HEK293 (cell line): ENCODE results near the gene ETV7.

Source experiments
- CTCF ChIA-PET: fragments of 350-600 bp; formaldehyde crosslinking; extraction: SDS; loops from one replicate; lab custom pipeline; 2021; ENCODE audit warnings: antibody characterized with exemption; lab: Yijun Ruan, JAX
- POLR2A ChIA-PET: fragments of 300-600 bp; formaldehyde crosslinking; extraction: SDS; loops from one replicate; lab custom pipeline; 2020; ENCODE audit warnings: antibody characterized with exemption, inconsistent platforms; lab: Yijun Ruan, JAX
- H3K27ac ChIP-seq: fragments of 200-500 bp; sonication (Bioruptor generic); 2 replicates; pipeline ENCODE4 v1.5.1; 2014; ENCODE audit warnings: low read depth, low read length, control low read depth, inconsistent platforms; ENCODE audit errors: extremely low read depth
- H3K36me3 ChIP-seq, 2 experiments: fragments of 200-500 bp in 1 of 2; sonication (Bioruptor generic) in 1 of 2; 1 replicate in 1 of 2; 2 replicates in 1 of 2; pipeline ENCODE4 v1.5.1; 2014 to 2017; ENCODE audit warnings: inconsistent platforms in 2 of 2, low read length in 2 of 2; ENCODE audit not compliant: control insufficient read depth in 2 of 2, insufficient read depth in 1 of 2
- H3K4me1 ChIP-seq: fragments of 200-500 bp; sonication (Bioruptor generic); 2 replicates; pipeline ENCODE4 v1.5.1; 2014; ENCODE audit warnings: mild to moderate bottlenecking, low read length, inconsistent platforms; ENCODE audit not compliant: control insufficient read depth, insufficient read depth
- H3K4me3 ChIP-seq: 2 replicates; pipeline ENCODE4 v1.5.1; 2011; ENCODE audit warnings: low read depth, mild to moderate bottlenecking, control low read depth, low read length, moderate library complexity
- H3K9me3 ChIP-seq: fragments of 200-500 bp; sonication (Bioruptor generic); 2 replicates; pipeline ENCODE4 v1.5.1; 2014; ENCODE audit warnings: low read depth, low read length, inconsistent platforms; ENCODE audit not compliant: control insufficient read depth, insufficient read depth
- BCL11A ChIP-seq: fragments of 450-650 bp; formaldehyde crosslinking; IDR thresholded peaks from 2 replicates; pipeline ENCODE4 v1.5.1; 2016; ENCODE audit warnings: low read depth, missing biosample characterization, missing genetic modification characterization
- GLIS1 ChIP-seq: fragments of 450-650 bp; formaldehyde crosslinking; IDR thresholded peaks from 2 replicates; pipeline ENCODE4 v1.5.1; 2016; ENCODE audit warnings: missing biosample characterization, missing genetic modification characterization
- HIC1 ChIP-seq: fragments of 450-650 bp; formaldehyde crosslinking; IDR thresholded peaks from 2 replicates; pipeline ENCODE4 v1.5.1; 2016; ENCODE audit warnings: missing biosample characterization, missing genetic modification characterization
- MZF1 ChIP-seq: fragments of 450-650 bp; formaldehyde crosslinking; IDR thresholded peaks from 2 replicates; pipeline ENCODE4 v1.5.1; 2017; ENCODE audit warnings: missing biosample characterization, missing genetic modification characterization, borderline replicate concordance
- PATZ1 ChIP-seq: fragments of 450-650 bp; formaldehyde crosslinking; IDR thresholded peaks from 2 replicates; pipeline ENCODE4 v1.5.1; 2016; ENCODE audit warnings: missing biosample characterization, missing genetic modification characterization
- SCRT2 ChIP-seq: fragments of 450-650 bp; formaldehyde crosslinking; IDR thresholded peaks from 2 replicates; pipeline ENCODE4 v1.5.1; 2016; ENCODE audit warnings: missing biosample characterization, missing genetic modification characterization
- ZBTB17 ChIP-seq: fragments of 450-650 bp; formaldehyde crosslinking; IDR thresholded peaks from 2 replicates; pipeline ENCODE4 v1.5.1; 2016; ENCODE audit warnings: missing biosample characterization, missing genetic modification characterization
- ZNF10 ChIP-seq: fragments of 450-650 bp; formaldehyde crosslinking; IDR thresholded peaks from 2 replicates; pipeline ENCODE4 v1.5.1; 2017; ENCODE audit warnings: missing biosample characterization, missing genetic modification characterization
- ZNF133 ChIP-seq: fragments of 450-650 bp; formaldehyde crosslinking; IDR thresholded peaks from 2 replicates; pipeline ENCODE4 v1.5.1; 2016; ENCODE audit warnings: missing biosample characterization, missing genetic modification characterization
- ZNF157 ChIP-seq: fragments of 450-650 bp; formaldehyde crosslinking; IDR thresholded peaks from 2 replicates; pipeline ENCODE4 v1.5.1; 2016; ENCODE audit warnings: missing biosample characterization, missing genetic modification characterization
- ZNF174 ChIP-seq: fragments of 450-650 bp; formaldehyde crosslinking; IDR thresholded peaks from 2 replicates; pipeline ENCODE4 v1.5.0; 2017; ENCODE audit warnings: missing biosample characterization, mild to moderate bottlenecking, missing genetic modification characterization
- ZNF37A ChIP-seq: fragments of 450-650 bp; IDR thresholded peaks from 2 replicates; pipeline ENCODE4 v1.5.1; 2018; ENCODE audit warnings: missing biosample characterization, missing genetic modification characterization
- ZNF394 ChIP-seq: fragments of 450-650 bp; formaldehyde crosslinking; IDR thresholded peaks from 2 replicates; pipeline ENCODE4 v1.5.1; 2016; ENCODE audit warnings: missing biosample characterization, missing genetic modification characterization, mild to moderate bottlenecking, moderate library complexity, borderline replicate concordance
- ZNF501 ChIP-seq: fragments of 450-650 bp; formaldehyde crosslinking; IDR thresholded peaks from 2 replicates; pipeline ENCODE4 v1.5.1; 2016; ENCODE audit warnings: missing biosample characterization, missing genetic modification characterization
- ZNF518A ChIP-seq: fragments of 450-650 bp; formaldehyde crosslinking; conservative IDR thresholded peaks from 2 replicates; pipeline ENCODE4 v1.5.1; 2016; ENCODE audit warnings: low read depth, missing biosample characterization, missing genetic modification characterization
- ZNF530 ChIP-seq: fragments of 450-650 bp; formaldehyde crosslinking; IDR thresholded peaks from 2 replicates; pipeline ENCODE4 v1.5.1; 2016; ENCODE audit warnings: low read depth, missing biosample characterization, missing genetic modification characterization
- ZNF701 ChIP-seq: fragments of 450-650 bp; formaldehyde crosslinking; IDR thresholded peaks from 2 replicates; pipeline ENCODE4 v1.5.1; 2016; ENCODE audit warnings: missing biosample characterization, missing genetic modification characterization
- ZNF76 ChIP-seq: fragments of 450-650 bp; formaldehyde crosslinking; IDR thresholded peaks from 2 replicates; pipeline ENCODE4; 2016; ENCODE audit warnings: low read depth, missing biosample characterization, missing genetic modification characterization, borderline replicate concordance
- ZNF768 ChIP-seq: fragments of 450-650 bp; formaldehyde crosslinking; IDR thresholded peaks from 2 replicates; pipeline ENCODE4 v1.5.1; 2018; ENCODE audit warnings: missing biosample characterization, mild to moderate bottlenecking, missing genetic modification characterization

The ETV7 gene

DNA sequence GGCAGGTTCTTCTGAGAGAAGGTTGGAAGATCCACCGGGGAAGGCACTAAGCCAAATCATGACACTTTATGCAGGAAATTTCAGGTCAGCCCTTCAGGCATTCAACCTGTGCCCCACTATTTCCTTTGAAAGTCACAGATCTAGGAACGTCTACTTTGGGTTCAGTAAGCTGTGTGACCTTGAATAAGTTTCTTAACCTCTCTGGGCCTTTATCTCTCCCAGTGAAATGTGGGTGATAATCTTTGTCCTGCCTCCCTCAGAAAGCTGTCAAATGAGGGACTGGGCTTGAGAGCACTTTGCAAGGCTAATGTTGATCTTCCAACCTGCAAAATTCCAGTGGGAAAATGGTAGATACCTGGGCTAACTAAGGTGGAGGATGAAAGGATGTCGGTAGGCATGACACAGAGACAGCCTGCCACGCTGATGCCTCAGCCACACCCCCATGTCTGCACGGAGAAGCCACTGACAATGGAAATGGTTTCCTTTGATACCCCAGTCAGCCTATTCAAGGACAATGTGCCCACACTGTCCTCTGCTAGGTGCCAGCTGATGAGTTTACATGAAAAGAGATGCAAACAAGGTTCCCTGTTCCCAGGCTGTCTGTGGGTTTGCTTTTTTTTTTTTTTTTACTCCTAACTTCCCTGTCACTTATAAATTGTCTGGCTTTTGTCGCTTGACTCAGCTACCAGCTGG is 60.1 kb downstream of the ETV7 start:
- CTCF ChIA-PET: interaction anchor here (0.9 to 6.3 kb wide), 3 partner anchors 14 to 32 kb away, joined by 3 to 40 read pairs (median 3); no protein-coding TSS in a partner anchor

DNA sequence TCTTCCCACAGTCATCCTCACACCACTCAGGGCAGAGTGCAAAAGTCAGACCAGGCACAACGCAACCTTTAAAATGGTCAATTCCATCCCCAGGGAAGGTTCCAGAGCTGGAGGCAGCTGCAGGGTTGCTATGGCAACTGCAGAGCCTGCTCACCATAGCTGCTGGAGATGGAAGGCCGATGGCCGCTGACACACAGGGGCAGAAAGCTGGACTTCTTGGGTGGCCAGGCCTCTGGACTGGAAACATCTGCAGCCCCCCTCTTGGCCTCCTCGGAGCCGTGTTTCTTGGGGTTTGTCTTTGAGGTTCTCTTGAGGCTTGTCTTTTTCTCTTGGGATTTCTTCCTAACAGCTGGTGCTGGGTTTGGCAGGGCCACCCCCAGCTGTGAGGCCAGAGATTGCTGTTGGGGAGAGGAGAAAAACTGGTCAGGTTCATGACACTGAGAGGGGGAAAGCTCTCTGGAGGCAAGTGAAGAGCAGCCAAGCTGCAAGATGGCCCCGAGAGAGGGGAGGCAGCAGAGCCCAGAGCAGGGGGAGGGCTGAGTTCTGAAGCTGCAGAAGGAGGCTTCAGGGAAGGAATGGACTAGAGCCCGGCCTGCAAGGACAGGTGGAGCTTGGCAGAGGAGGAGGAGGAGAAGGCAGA is 61.0 kb downstream of the ETV7 start:
- H3K36me3 ChIP-seq: no peaks in the 10 kb centered on the region
- no peak overlapping the region for H3K27ac ChIP-seq
- POLR2A ChIA-PET: interaction anchor here (0.5 kb wide), 1 partner anchor 166 kb away, joined by 6 read pairs; no protein-coding TSS in a partner anchor
- H3K4me1 ChIP-seq: no peaks in the 10 kb centered on the region
- H3K4me3 ChIP-seq: no peak overlapping the region
- CTCF ChIA-PET: interaction anchor here (0.6 to 6.3 kb wide), 5 partner anchors 15 to 775 kb away, joined by 3 to 40 read pairs (median 4); no protein-coding TSS in a partner anchor
- no peaks in the 10 kb centered on the region for H3K9me3 ChIP-seq
- TF ChIP-seq ZNF37A (tag by site-specific recombination): no peak
- no peak for TF ChIP-seq ZNF76 (tag by site-specific recombination)
- no peak for TF ChIP-seq PATZ1 (tag by site-specific recombination)
- peak; percentile 49; the same call in 1 of the 2 replicates for TF ChIP-seq GLIS1 (tag by site-specific recombination)
- no peak for TF ChIP-seq ZNF394 (tag by site-specific recombination)
- no peak for TF ChIP-seq ZNF10 (tag by site-specific recombination)
- TF ChIP-seq ZBTB17 (tag by site-specific recombination): peak; percentile 45; the same call in 1 of the 2 replicates
- TF ChIP-seq ZNF701 (tag by site-specific recombination): no peak
- TF ChIP-seq SCRT2 (tag by site-specific recombination): no peak

More for the DNA sequence above, 60.1 kb downstream of the ETV7 start:
- POLR2A ChIA-PET: interaction anchor here (0.7 kb wide), 1 partner anchor 43 kb away, joined by 3 read pairs; no protein-coding TSS in a partner anchor
- TF ChIP-seq MZF1 (no peak), HIC1 (tag by site-specific recombination) (no peak), ZNF768 (tag by site-specific recombination) (peak; percentile 89)
- TF ChIP-seq, all 188 proteins: peak for 1
- no peaks in the 10 kb centered on the region for H3K9me3 ChIP-seq
- no peaks in the 10 kb centered on the region for H3K4me1 ChIP-seq
- no peak overlapping the region for H3K27ac ChIP-seq
- H3K4me3 ChIP-seq: no peak overlapping the region
- H3K36me3 ChIP-seq: no peaks in the 10 kb centered on the region

- ChIA-PET CTCF (interaction anchor here (0.6 to 6.3 kb wide), 2 partner anchors 16 to 22 kb away, joined by 3 to 40 read pairs; no protein-coding TSS in a partner anchor), POLR2A (interaction anchor here (0.5 kb wide), 1 partner anchor 37 kb away, joined by 5 read pairs; no protein-coding TSS in a partner anchor)
- Histone ChIP-seq H3K27ac (no peak overlapping the region), H3K36me3 (no peaks in the 10 kb centered on the region), H3K9me3 (no peaks in the 10 kb centered on the region), H3K4me3 (no peak overlapping the region), H3K4me1 (peaks cover 6% of the 10 kb centered on the region; the same call in 1 of the 2 replicates)
- no peak for TF ChIP-seq ZNF518A (tag by site-specific recombination)
- TF ChIP-seq ZNF133: no peak
- no peak for TF ChIP-seq ZNF174 (tag by site-specific recombination)
- TF ChIP-seq BCL11A (tag by site-specific recombination): no peak
- no peak for TF ChIP-seq ZNF501 (tag by site-specific recombination)
- no peak for TF ChIP-seq ZNF157 (tag by site-specific recombination)
- TF ChIP-seq ZNF530 (tag by site-specific recombination): no peak
Measured at GRCh38 chr6:36324715-36325114, 62.8 kb downstream of the ETV7 start.
